MCF 10A (cell line): ENCODE data around the gene ATP6V0A4. TPM values are rescaled to one million over a fixed set of nuclear protein-coding genes. Genes with fewer than 3 reads are reported as not detected.
"Not testable (repeated sequence)": the region's sequence is repeated elsewhere in the genome, so short reads cannot be mapped to it uniquely, and the experiment has no call there.

Experiments
- BruUV-seq: library from RNA; stranded (reverse); fragments of 400-500 nt; replicated peaks from 2 replicates; lab custom pipeline; 2021; lab: Mats Ljungman, UMichigan
- CTCF ChIA-PET: fragments of 300-600 bp; sonication (Branson Sonifier 250); formaldehyde crosslinking; extraction: SDS; loops from one replicate; lab custom pipeline; 2021; ENCODE audit warnings: antibody characterized with exemption, inconsistent platforms; lab: Yijun Ruan, JAX
- POLR2A ChIA-PET: fragments of 300-600, 350-650 bp; sonication (Branson Sonifier 250); formaldehyde crosslinking; extraction: SDS; loops from one replicate; lab custom pipeline; 2020; ENCODE audit warnings: antibody characterized with exemption, inconsistent platforms; lab: Yijun Ruan, JAX
- DNase-seq: peaks from one replicate; pipeline ENCODE4 v3.0.0-alpha.2; 2018; ENCODE audit not compliant: unreplicated experiment
- H3K27ac Mint-ChIP-seq: one replicate; pipeline ENCODE4 v1.8.0; 2022; ENCODE audit warnings: mild to moderate bottlenecking, low read depth, mixed read lengths; ENCODE audit not compliant: unreplicated experiment
- H3K27me3 Mint-ChIP-seq: one replicate; pipeline ENCODE4 v1.8.0; 2022; ENCODE audit warnings: mixed read lengths; ENCODE audit not compliant: insufficient read depth, unreplicated experiment
- H3K36me3 Mint-ChIP-seq: one replicate; pipeline ENCODE4 v1.8.0; 2022; ENCODE audit warnings: mild to moderate bottlenecking, moderate library complexity, mixed read lengths; ENCODE audit not compliant: insufficient read depth, unreplicated experiment
- H3K4me1 Mint-ChIP-seq: one replicate; pipeline ENCODE4 v1.8.0; 2022; ENCODE audit warnings: mixed read lengths; ENCODE audit not compliant: insufficient read depth, unreplicated experiment
- H3K4me3 Mint-ChIP-seq: one replicate; pipeline ENCODE4 v1.8.0; 2022; ENCODE audit warnings: mild to moderate bottlenecking, moderate library complexity, mixed read lengths; ENCODE audit not compliant: unreplicated experiment
- H3K9me3 Mint-ChIP-seq: one replicate; pipeline ENCODE4 v1.8.0; 2022; ENCODE audit warnings: mixed read lengths; ENCODE audit not compliant: unreplicated experiment
- intact Hi-C: fragments of 100-400 bp; cut with micrococcal nuclease; formaldehyde crosslinking; loops from 2 replicates; pipeline ENCODE4 v1.14.1; 2022
- total RNA-seq: library from RNA; stranded (reverse); gene quantifications from 2 replicates; pipeline ENCODE4 v1.2.3, GENCODE V29; 2022
- TF ChIP-seq, protein P1 (sequence below): fragments of 200-600 bp; IDR thresholded peaks from one replicate; pipeline ENCODE4 v1.8.0; 2022; ENCODE audit warnings: antibody characterized with exemption, mild to moderate bottlenecking; ENCODE audit not compliant: unreplicated experiment

ATP6V0A4 gene
- total RNA-seq, 1 experiment from 2014 or later = 0.40 TPM

GRCh38 chr7:138735399-138735798, 62.6 kb downstream of the ATP6V0A4 start:
- no peak overlapping the region for H3K27ac Mint-ChIP-seq
- no peak for DNase-seq
- ChIA-PET POLR2A (no interaction called here), CTCF (interaction anchor here (0.7 kb wide), 1 partner anchor 940 kb away, joined by 4 read pairs; no protein-coding TSS in a partner anchor)
- no peaks in the 10 kb centered on the region for H3K27me3 Mint-ChIP-seq
- H3K4me3 Mint-ChIP-seq = no peak overlapping the region
- intact Hi-C loops = no loop called here
- peaks cover 9% of the 10 kb centered on the region for H3K4me1 Mint-ChIP-seq
- no peaks in the 10 kb centered on the region for H3K9me3 Mint-ChIP-seq
- no TSS peak for BruUV-seq
- TF ChIP-seq, protein P1, sequence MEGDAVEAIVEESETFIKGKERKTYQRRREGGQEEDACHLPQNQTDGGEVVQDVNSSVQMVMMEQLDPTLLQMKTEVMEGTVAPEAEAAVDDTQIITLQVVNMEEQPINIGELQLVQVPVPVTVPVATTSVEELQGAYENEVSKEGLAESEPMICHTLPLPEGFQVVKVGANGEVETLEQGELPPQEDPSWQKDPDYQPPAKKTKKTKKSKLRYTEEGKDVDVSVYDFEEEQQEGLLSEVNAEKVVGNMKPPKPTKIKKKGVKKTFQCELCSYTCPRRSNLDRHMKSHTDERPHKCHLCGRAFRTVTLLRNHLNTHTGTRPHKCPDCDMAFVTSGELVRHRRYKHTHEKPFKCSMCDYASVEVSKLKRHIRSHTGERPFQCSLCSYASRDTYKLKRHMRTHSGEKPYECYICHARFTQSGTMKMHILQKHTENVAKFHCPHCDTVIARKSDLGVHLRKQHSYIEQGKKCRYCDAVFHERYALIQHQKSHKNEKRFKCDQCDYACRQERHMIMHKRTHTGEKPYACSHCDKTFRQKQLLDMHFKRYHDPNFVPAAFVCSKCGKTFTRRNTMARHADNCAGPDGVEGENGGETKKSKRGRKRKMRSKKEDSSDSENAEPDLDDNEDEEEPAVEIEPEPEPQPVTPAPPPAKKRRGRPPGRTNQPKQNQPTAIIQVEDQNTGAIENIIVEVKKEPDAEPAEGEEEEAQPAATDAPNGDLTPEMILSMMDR = no peak
- no peaks in the 10 kb centered on the region for H3K36me3 Mint-ChIP-seq

GRCh38 chr7:138731733-138732132, 66.3 kb downstream of the ATP6V0A4 start:
- H3K9me3 Mint-ChIP-seq, H3K27me3 Mint-ChIP-seq, H3K4me1 Mint-ChIP-seq, intact Hi-C loops, H3K27ac Mint-ChIP-seq, H3K36me3 Mint-ChIP-seq, BruUV-seq, DNase-seq, H3K4me3 Mint-ChIP-seq: not testable (repeated sequence)
- POLR2A ChIA-PET = interaction anchor here (0.6 kb wide), 1 partner anchor 59 kb away, joined by 3 read pairs; no protein-coding TSS in a partner anchor
- CTCF ChIA-PET = interaction anchor here (0.6 kb wide), 1 partner anchor 497 kb away, joined by 3 read pairs; no protein-coding TSS in a partner anchor

GRCh38 chr7:138729444-138729843, 68.6 kb downstream of the ATP6V0A4 start:
- Mint-ChIP-seq H3K27ac (no peak overlapping the region), H3K9me3 (no peaks in the 10 kb centered on the region), H3K4me1 (no peaks in the 10 kb centered on the region), H3K4me3 (no peak overlapping the region), H3K36me3 (no peaks in the 10 kb centered on the region), H3K27me3 (no peaks in the 10 kb centered on the region)
- DNase-seq = no peak
- no TSS peak for BruUV-seq
- TF ChIP-seq, protein P1 = no peak
- CTCF ChIA-PET = interaction anchor here (0.6 to 1.8 kb wide), 3 partner anchors 9 to 574 kb away, joined by 3 to 7 read pairs (median 3); no protein-coding TSS in a partner anchor
- POLR2A ChIA-PET = interaction anchor here (0.8 kb wide), 1 partner anchor 888 kb away, joined by 3 read pairs; no protein-coding TSS in a partner anchor
- intact Hi-C loops = no loop called here

GRCh38 chr7:138727336-138728099, 70.5 kb downstream of the ATP6V0A4 start:
- CTCF ChIA-PET = interaction anchor here (0.6 to 2.5 kb wide), 3 partner anchors 11 to 1038 kb away, joined by 4 to 9 read pairs (median 5); no protein-coding TSS in a partner anchor
- no peaks in the 10 kb centered on the region for H3K36me3 Mint-ChIP-seq
- no TSS peak for BruUV-seq

More at GRCh38 chr7:138727336-138728099, 70.5 kb downstream of the ATP6V0A4 start:
- no peak overlapping the region for H3K4me3 Mint-ChIP-seq
- no peaks in the 10 kb centered on the region for H3K9me3 Mint-ChIP-seq
- H3K27me3 Mint-ChIP-seq = no peaks in the 10 kb centered on the region
- H3K4me1 Mint-ChIP-seq = no peaks in the 10 kb centered on the region
- no peak overlapping the region for H3K27ac Mint-ChIP-seq
- POLR2A ChIA-PET = interaction anchor here (0.6 kb wide), 1 partner anchor 616 kb away, joined by 3 read pairs; no protein-coding TSS in a partner anchor
- intact Hi-C loops = no loop called here
- no peak for DNase-seq
- TF ChIP-seq, protein P1 = no peak
